Endothelial cell (in vitro differentiated cells): Measurements from ENCODE around the gene MS4A6E. TPM values are rescaled to one million over a fixed set of nuclear protein-coding genes. Genes with fewer than 3 reads are reported as not detected.

Experiments used
- total RNA-seq: library from RNA; stranded (reverse); fragmentation: NEBNext Ultra II Directional; extraction: Animal tissue kit (Norgen Biotek cat#: 25700); gene quantifications from one replicate; pipeline ENCODE4 v1.2.1, GENCODE V29; 2021; ENCODE audit not compliant: unreplicated experiment

MS4A6E gene
- total RNA-seq, 1 donor from 2014 or later = not detected

Other genes with a start within 250 kb of the MS4A6E start
- 0.10 TPM for gene MS4A2, start 238.6 kb upstream of the MS4A6E start, total RNA-seq
- gene MS4A6A, start 144.2 kb upstream of the MS4A6E start, total RNA-seq = not detected
- gene MS4A4E, start 84.1 kb upstream of the MS4A6E start, total RNA-seq = not detected
- gene MS4A4A, start 46.6 kb upstream of the MS4A6E start, total RNA-seq = not detected
- not detected for gene MS4A7, start 51.3 kb downstream of the MS4A6E start, total RNA-seq
- not detected for gene MS4A14, start 69.2 kb downstream of the MS4A6E start, total RNA-seq
- not detected for gene MS4A5, start 102.3 kb downstream of the MS4A6E start, total RNA-seq
- gene MS4A1, start 128.6 kb downstream of the MS4A6E start, total RNA-seq = not detected
- not detected for gene MS4A12, start 165.5 kb downstream of the MS4A6E start, total RNA-seq
- gene MS4A13, start 188.1 kb downstream of the MS4A6E start, total RNA-seq = not detected